HL-60 (cell line): Measurements from ENCODE around the gene PSMB7.

Source experiments
- CTCF ChIP-seq: IDR thresholded peaks from one replicate; pipeline ENCODE4 v1.5.1; 2011; ENCODE audit warnings: low read length, control low read depth, inconsistent platforms; ENCODE audit not compliant: insufficient read depth
- REST ChIP-seq: IDR thresholded peaks from 2 replicates; pipeline ENCODE4 v1.6.1; 2012; ENCODE audit warnings: low read depth; ENCODE audit not compliant: insufficient replicate concordance

GRCh38 chr9:124437086-124437485, 21.8 kb upstream of the PSMB7 start:
- TF ChIP-seq CTCF (no peak), REST (no peak)
